ENCODE results near the gene DHX58. TPM values are rescaled to one million over a fixed set of nuclear protein-coding genes. Genes with fewer than 3 reads are reported as not detected.

DHX58 gene
- total and polyA plus RNA-seq, 4 donors = 4.0 to 21.9 (median 12.2) TPM

GRCh38 chr17:42138749-42139492, 26.4 kb upstream of the DHX58 start:
- no peak for TF ChIP-seq YY1 (IDR thresholded peaks at IDR 0.05)
- Histone ChIP-seq H3K4me1 (ENCODE audit: control insufficient read depth in 4 of 4, insufficient read depth in 4 of 4, low read length in 3 of 4) (peaks cover 16 to 40% (median 18%) of the 10 kb centered on the region in 4 donors), H3K36me3 (ENCODE audit: control insufficient read depth in 4 of 4, insufficient read depth in 3 of 4, low read depth in 1 of 4, low read length in 3 of 4) (peaks cover 0 to 7% (median 5%) of the 10 kb centered on the region in 4 donors), H3K9me3 (ENCODE audit: control insufficient read depth in 4 of 4, low read length in 3 of 4) (no peaks in the 10 kb centered on the region), H3K27ac (ENCODE audit: low read depth in 1 of 2, low read length in 2 of 2) (no peak overlapping the region), H3K9ac (ENCODE audit: low read depth in 1 of 2, low read length in 2 of 2) (no peak overlapping the region), H3K27me3 (ENCODE audit: control insufficient read depth in 4 of 4, insufficient read depth in 4 of 4, low read length in 3 of 4) (no peaks in the 10 kb centered on the region), H3K4me3 (ENCODE audit: low read depth in 1 of 3, low read length in 3 of 3) (no peak overlapping the region)
- no peak for DNase-seq (ENCODE audit: low spot score)
- WGBS = 82% methylated on average over 7 of the region's 7 CpGs

DNA sequence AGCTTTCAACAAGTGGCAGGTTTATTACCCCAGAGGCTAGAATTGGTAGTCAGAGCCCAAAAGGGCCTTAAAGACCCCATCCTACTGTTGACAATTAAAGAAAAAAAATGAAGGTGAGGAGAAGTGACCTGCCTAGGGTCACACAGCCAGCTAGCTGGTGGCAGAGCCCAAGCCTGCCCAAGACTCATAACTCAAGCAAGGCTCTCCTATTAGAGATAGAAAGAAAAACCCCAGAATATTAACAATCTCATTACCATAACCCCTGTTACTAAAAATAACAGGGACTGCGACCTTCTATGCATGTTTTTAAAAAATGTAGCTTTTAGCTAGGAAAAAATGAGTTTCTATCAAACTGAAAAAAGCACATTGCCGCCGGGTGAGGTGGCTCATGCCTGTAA, 24.1 kb upstream of the DHX58 start:
- DNase-seq (ENCODE audit: low spot score) = no peak
- 83% methylated on average over 3 of the region's 3 CpGs for WGBS
- Histone ChIP-seq H3K27ac (ENCODE audit: low read depth in 1 of 2, low read length in 2 of 2) (peak overlapping the region; percentile 88 to 95), H3K9ac (ENCODE audit: low read depth in 1 of 2, low read length in 2 of 2) (no peak overlapping the region), H3K27me3 (ENCODE audit: control insufficient read depth in 4 of 4, insufficient read depth in 4 of 4, low read length in 3 of 4) (no peaks in the 10 kb centered on the region), H3K4me3 (ENCODE audit: low read depth in 1 of 3, low read length in 3 of 3) (peak overlapping the region in 2 of 3 donors; percentile 35 to 41), H3K36me3 (ENCODE audit: control insufficient read depth in 4 of 4, insufficient read depth in 3 of 4, low read depth in 1 of 4, low read length in 3 of 4) (peaks cover 0 to 4% (median 2%) of the 10 kb centered on the region in 4 donors), H3K9me3 (ENCODE audit: control insufficient read depth in 4 of 4, low read length in 3 of 4) (no peaks in the 10 kb centered on the region), H3K4me1 (ENCODE audit: control insufficient read depth in 4 of 4, insufficient read depth in 4 of 4, low read length in 3 of 4) (peaks cover 14 to 42% (median 22%) of the 10 kb centered on the region in 4 donors)
- TF ChIP-seq EGR1 (IDR thresholded peaks at IDR 0.05; ENCODE audit: low read depth in 2 of 2) = no peak
- no peak for TF ChIP-seq YY1 (IDR thresholded peaks at IDR 0.05)
- no peak for TF ChIP-seq RAD21 (IDR thresholded peaks at IDR 0.05)
- TF ChIP-seq, protein P1, sequence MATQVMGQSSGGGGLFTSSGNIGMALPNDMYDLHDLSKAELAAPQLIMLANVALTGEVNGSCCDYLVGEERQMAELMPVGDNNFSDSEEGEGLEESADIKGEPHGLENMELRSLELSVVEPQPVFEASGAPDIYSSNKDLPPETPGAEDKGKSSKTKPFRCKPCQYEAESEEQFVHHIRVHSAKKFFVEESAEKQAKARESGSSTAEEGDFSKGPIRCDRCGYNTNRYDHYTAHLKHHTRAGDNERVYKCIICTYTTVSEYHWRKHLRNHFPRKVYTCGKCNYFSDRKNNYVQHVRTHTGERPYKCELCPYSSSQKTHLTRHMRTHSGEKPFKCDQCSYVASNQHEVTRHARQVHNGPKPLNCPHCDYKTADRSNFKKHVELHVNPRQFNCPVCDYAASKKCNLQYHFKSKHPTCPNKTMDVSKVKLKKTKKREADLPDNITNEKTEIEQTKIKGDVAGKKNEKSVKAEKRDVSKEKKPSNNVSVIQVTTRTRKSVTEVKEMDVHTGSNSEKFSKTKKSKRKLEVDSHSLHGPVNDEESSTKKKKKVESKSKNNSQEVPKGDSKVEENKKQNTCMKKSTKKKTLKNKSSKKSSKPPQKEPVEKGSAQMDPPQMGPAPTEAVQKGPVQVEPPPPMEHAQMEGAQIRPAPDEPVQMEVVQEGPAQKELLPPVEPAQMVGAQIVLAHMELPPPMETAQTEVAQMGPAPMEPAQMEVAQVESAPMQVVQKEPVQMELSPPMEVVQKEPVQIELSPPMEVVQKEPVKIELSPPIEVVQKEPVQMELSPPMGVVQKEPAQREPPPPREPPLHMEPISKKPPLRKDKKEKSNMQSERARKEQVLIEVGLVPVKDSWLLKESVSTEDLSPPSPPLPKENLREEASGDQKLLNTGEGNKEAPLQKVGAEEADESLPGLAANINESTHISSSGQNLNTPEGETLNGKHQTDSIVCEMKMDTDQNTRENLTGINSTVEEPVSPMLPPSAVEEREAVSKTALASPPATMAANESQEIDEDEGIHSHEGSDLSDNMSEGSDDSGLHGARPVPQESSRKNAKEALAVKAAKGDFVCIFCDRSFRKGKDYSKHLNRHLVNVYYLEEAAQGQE (IDR thresholded peaks at IDR 0.05) = no peak
- TF ChIP-seq TAF1 (conservative IDR thresholded peaks at IDR 0.05) = no peak
- TF ChIP-seq JUND (IDR thresholded peaks at IDR 0.05) = no peak
- no peak for TF ChIP-seq FOXA2 (IDR thresholded peaks at IDR 0.05)
- no peak for TF ChIP-seq RXRA (IDR thresholded peaks at IDR 0.05)
- TF ChIP-seq SP1 (IDR thresholded peaks at IDR 0.05) = no peak
- TF ChIP-seq, protein P2, sequence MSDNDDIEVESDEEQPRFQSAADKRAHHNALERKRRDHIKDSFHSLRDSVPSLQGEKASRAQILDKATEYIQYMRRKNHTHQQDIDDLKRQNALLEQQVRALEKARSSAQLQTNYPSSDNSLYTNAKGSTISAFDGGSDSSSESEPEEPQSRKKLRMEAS (IDR thresholded peaks at IDR 0.05) = no peak
- TF ChIP-seq ATF3 (IDR thresholded peaks at IDR 0.05) = no peak
- TF ChIP-seq, protein P3, sequence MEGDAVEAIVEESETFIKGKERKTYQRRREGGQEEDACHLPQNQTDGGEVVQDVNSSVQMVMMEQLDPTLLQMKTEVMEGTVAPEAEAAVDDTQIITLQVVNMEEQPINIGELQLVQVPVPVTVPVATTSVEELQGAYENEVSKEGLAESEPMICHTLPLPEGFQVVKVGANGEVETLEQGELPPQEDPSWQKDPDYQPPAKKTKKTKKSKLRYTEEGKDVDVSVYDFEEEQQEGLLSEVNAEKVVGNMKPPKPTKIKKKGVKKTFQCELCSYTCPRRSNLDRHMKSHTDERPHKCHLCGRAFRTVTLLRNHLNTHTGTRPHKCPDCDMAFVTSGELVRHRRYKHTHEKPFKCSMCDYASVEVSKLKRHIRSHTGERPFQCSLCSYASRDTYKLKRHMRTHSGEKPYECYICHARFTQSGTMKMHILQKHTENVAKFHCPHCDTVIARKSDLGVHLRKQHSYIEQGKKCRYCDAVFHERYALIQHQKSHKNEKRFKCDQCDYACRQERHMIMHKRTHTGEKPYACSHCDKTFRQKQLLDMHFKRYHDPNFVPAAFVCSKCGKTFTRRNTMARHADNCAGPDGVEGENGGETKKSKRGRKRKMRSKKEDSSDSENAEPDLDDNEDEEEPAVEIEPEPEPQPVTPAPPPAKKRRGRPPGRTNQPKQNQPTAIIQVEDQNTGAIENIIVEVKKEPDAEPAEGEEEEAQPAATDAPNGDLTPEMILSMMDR (IDR thresholded peaks at IDR 0.05; ENCODE audit: low read depth, low read length, missing input control) = no peak
- TF ChIP-seq GABPA (IDR thresholded peaks at IDR 0.05 in 1 of 2, conservative IDR thresholded peaks at IDR 0.05 in 1 of 2) = no peak
- TF ChIP-seq HNF4G (IDR thresholded peaks at IDR 0.05) = no peak
- no peak for TF ChIP-seq FOXA1 (IDR thresholded peaks at IDR 0.05)
- TF ChIP-seq NR2F2 (IDR thresholded peaks at IDR 0.05) = no peak
